Stomach (tissue), 9 donors: ENCODE results near the gene FAM187B. TPM values are rescaled to one million over a fixed set of nuclear protein-coding genes. Genes with fewer than 3 reads are reported as not detected.
A peak's percentile ranks its signal among the peaks of the same experiment; 100 is the strongest.

Source experiments
- DNase-seq, 2 donors: peaks; one replicate each; pipeline versions ENCODE4 v3.0.0 to v3.0.0-alpha.2; 2013 to 2019
- H3K27ac ChIP-seq, 5 donors: fragments of 200-600 bp in 4 of 5; sonication (generic) in 4 of 5; one replicate each; pipeline ENCODE4 v1.5.1; 2013 to 2019; ENCODE audit warnings: mild to moderate bottlenecking in 1 of 5, moderate library complexity in 1 of 5
- H3K27me3 ChIP-seq, 3 donors: fragments of 200-600 bp; sonication (generic); one replicate each; pipeline ENCODE4 v1.5.1; 2017 to 2019; ENCODE audit warnings: mixed run types in 1 of 3
- H3K36me3 ChIP-seq, 4 donors: fragments of 200-600 bp; sonication (generic); 1 replicate in 3 of 4; 2 replicates in 1 of 4; pipeline ENCODE4 v1.5.1; 2016 to 2019
- H3K4me1 ChIP-seq, 4 donors: fragments of 200-600 bp; sonication (generic); one replicate each; pipeline ENCODE4 v1.5.1; 2016 to 2019
- H3K4me3 ChIP-seq, 4 donors: fragments of 200-600 bp; sonication (generic) in 3 of 4; one replicate each; pipeline ENCODE4 v1.5.1; 2016 to 2019; ENCODE audit warnings: mild to moderate bottlenecking in 1 of 4
- H3K9me3 ChIP-seq, 4 donors: fragments of 200-600 bp; sonication (generic); one replicate each; pipeline ENCODE4 v1.5.1; 2016 to 2019
- EP300 ChIP-seq: sonication (generic); formaldehyde crosslinking; IDR thresholded peaks from one replicate; pipeline ENCODE4 v1.6.1; 2017; ENCODE audit warnings: antibody characterized with exemption
- POLR2A ChIP-seq, 4 donors: fragments of 450-650 bp; IDR thresholded peaks; one replicate each; pipeline ENCODE4 v1.6.1; 2016; ENCODE audit warnings: antibody characterized with exemption in 4 of 4, control low read depth in 2 of 4, mild to moderate bottlenecking in 1 of 4, moderate library complexity in 1 of 4
- POLR2AphosphoS5 ChIP-seq, 3 donors: sonication (generic); formaldehyde crosslinking; IDR thresholded peaks; one replicate each; pipeline ENCODE4 v1.6.1; 2016; ENCODE audit warnings: antibody characterized with exemption in 3 of 3
- WGBS, 5 donors: extraction: QIAGEN DNeasy Blood & Tissue Kit in 3 of 5; methylation state at CpG; one replicate each; pipeline versions ENCODE4 v1.1.5 to v1.1.7; 2013 to 2018; 5-methylcytosine and 5-hydroxymethylcytosine counted together
- intact Hi-C: fragments of 100-400 bp; cut with DNase I; formaldehyde crosslinking; loops from one replicate; pipeline ENCODE4 v1.15.1; 2023; ENCODE audit warnings: low total_unique reads
- polyA plus RNA-seq, 3 donors: library from polyadenylated mRNA; stranded (reverse); fragments of 200-250 nt; gene quantifications; one replicate each; pipeline ENCODE4 v1.2.3, GENCODE V29; 2013
- total RNA-seq, 5 donors: library from RNA; depleted of rRNA; stranded (reverse); fragments of >200 nt; gene quantifications; one replicate each; pipeline versions ENCODE4 v1.1.0 to v1.2.3, GENCODE V29; 2014 to 2016
- TF ChIP-seq, protein P1 (sequence below), 7 experiments: fragments of 450-650 bp in 4 of 7; fragments of 200-600 bp in 3 of 7; sonication (generic) in 3 of 7; IDR thresholded peaks; one replicate each; pipeline ENCODE4 v1.5.1; 2016 to 2019; ENCODE audit warnings: antibody characterized with exemption in 7 of 7, control low read depth in 2 of 7, mild to moderate bottlenecking in 1 of 7
- donor health status: healthy with polysubstance abuse.
- donor health status: Bipolar disorder and iron deficiency.
- donor health status: healthy.

FAM187B gene
- total and polyA plus RNA-seq, 8 donors: 0.25 TPM; not detected in 7

DNA sequence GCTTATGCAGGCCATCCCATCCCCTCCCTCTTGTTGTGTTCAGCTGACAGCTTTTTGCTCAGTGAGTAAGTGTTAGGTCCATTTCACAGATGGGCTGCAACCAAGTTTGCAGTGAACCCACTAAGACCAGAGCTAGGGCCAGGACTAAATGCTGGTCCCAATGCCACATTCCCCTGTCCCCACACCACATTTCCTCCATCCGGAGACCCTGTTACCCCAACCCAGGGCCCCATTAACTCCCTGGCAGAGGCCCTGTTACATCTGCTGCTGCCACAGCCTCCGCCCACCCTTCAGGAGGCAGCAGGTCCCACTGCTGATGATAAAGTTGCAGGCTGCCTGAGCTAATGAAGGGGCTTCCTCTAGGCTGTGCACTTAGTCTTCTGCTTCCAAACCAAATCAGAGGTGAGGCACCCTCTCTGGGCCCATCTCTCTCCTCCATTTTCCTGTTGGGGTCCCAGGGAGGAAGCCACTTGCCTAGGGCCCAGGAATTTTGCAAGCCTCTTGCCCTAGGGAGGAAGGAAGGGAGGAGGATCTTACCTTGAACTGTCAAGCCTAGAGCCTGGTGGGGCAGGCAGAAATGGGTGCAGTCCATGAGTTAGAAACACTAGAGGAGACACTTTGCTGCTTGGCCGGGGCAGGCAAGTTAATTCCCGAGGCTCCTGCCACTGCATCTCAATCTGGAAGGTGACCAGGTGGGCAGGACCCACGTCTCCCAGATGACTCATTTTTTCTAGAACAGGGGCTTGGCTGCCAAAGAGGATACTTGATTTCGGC is 36.8 kb upstream of the FAM187B start:
- Histone ChIP-seq H3K9me3 (no peaks in the 10 kb centered on the region), H3K27me3 (no peaks in the 10 kb centered on the region), H3K36me3 (peaks cover 2 to 57% (median 19%) of the 10 kb centered on the region in 4 donors), H3K4me1 (peaks cover 25 to 74% (median 57%) of the 10 kb centered on the region in 4 donors), H3K4me3 (no peak overlapping the region), H3K27ac (peak overlapping the region in 4 of 5 donors; percentile 37 to 96 (median 94))
- 35 to 41% (median 39%) methylated on average over 5 to 6 of the region's 6 CpGs for WGBS, 5 donors
- peak in 1 of 2 donors; percentile 14 for DNase-seq
- no peak for TF ChIP-seq POLR2A (IDR thresholded peaks at IDR 0.05)
- TF ChIP-seq, protein P1, sequence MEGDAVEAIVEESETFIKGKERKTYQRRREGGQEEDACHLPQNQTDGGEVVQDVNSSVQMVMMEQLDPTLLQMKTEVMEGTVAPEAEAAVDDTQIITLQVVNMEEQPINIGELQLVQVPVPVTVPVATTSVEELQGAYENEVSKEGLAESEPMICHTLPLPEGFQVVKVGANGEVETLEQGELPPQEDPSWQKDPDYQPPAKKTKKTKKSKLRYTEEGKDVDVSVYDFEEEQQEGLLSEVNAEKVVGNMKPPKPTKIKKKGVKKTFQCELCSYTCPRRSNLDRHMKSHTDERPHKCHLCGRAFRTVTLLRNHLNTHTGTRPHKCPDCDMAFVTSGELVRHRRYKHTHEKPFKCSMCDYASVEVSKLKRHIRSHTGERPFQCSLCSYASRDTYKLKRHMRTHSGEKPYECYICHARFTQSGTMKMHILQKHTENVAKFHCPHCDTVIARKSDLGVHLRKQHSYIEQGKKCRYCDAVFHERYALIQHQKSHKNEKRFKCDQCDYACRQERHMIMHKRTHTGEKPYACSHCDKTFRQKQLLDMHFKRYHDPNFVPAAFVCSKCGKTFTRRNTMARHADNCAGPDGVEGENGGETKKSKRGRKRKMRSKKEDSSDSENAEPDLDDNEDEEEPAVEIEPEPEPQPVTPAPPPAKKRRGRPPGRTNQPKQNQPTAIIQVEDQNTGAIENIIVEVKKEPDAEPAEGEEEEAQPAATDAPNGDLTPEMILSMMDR (IDR thresholded peaks at IDR 0.05): no peak
- TF ChIP-seq POLR2AphosphoS5 (IDR thresholded peaks at IDR 0.05): no peak
- TF ChIP-seq EP300: no peak
- intact Hi-C loops: loop anchor here (10.0 kb wide), 1 partner anchor 121 kb away; the partner anchor contains the start of gene FXYD7

DNA sequence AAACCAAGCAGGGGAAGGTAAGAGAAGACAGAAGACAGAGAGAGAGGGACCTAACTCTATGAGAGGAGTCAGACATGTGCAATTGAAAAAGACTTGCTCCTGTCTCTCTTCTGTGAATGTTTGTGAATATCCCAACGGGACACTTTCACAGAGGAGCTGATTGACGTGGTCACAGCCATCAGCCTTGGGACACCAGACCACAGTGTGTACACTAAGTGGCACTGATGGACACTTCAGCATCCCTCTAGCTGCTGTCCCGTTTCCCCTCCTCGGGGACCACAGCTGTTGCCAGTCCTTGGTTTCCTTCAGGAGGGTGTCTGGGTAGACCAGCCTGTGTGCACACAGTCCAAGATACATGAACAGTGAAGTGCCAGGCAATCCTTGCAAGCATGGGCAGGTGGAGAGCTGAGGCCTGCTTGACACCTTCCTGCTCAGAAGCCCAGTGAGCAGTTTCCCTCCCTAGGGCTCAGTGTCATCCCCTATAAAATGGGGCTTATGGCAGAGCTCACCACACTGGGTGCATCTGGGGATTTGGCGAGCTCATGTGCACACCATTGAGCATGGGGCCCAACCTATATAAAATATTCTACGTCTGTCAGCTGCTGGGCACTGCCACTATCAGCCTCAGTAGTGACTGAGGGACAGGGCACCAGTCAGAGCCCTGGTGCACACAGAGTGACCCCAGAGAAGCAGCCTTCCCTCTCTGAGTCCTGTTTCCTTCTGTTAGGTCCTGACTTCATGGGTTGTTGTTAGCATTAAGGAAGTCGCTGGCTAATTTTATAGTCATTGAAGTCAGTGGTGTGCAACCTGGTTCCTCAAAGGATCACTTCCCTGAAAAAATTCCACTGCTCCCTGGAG is 36.0 kb upstream of the FAM187B start:
- Histone ChIP-seq H3K27me3 (no peaks in the 10 kb centered on the region), H3K4me1 (peaks cover 18 to 66% (median 49%) of the 10 kb centered on the region in 4 donors), H3K4me3 (no peak overlapping the region), H3K36me3 (peaks cover 0 to 58% (median 19%) of the 10 kb centered on the region in 4 donors), H3K27ac (peak overlapping the region in 4 of 5 donors; percentile 34 to 96 (median 66)), H3K9me3 (no peaks in the 10 kb centered on the region)
- WGBS, 5 donors: 59 to 72% (median 66%) methylated on average over 6 to 7 of the region's 7 CpGs
- TF ChIP-seq POLR2AphosphoS5 (IDR thresholded peaks at IDR 0.05) (no peak), EP300 (no peak), POLR2A (IDR thresholded peaks at IDR 0.05) (no peak)
- TF ChIP-seq, protein P1 (IDR thresholded peaks at IDR 0.05): no peak
- intact Hi-C loops: loop anchor here (10.0 kb wide), 1 partner anchor 120 kb away; the partner anchor contains the start of gene FXYD7
- DNase-seq: peak in 1 of 2 donors; percentile 20

DNA sequence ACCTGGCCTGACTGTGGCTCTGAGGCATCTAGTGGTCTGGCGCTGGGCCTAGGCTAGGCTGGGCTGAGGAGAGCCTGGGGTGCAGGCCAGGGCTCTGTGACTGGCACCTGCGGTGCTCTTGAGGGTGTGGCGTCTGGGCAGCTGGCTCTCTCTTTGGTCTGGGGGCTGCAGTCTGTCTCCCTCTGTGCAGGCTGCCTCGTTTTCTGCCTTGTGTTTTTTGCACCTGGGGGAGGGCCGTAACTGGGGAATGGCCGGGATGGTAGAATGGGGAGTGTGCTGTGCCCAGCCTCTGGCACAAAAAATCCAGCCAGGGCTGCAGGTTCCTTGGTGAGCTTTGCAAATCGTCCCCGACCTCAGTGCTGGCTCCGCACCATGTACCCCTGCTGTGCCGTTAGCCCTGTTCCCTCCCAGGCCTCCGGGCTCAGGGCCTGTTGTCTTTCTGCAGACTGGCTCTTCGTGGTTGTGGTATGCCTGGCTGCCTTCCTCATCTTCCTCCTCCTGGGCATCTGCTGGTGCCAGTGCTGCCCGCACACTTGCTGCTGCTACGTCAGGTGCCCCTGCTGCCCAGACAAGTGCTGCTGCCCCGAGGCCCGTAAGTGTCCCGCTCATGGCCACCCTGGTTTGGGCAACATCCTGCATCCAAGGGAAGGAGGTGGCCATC is 33.7 kb upstream of the FAM187B start:
- H3K36me3 ChIP-seq: peaks cover 0 to 63% (median 24%) of the 10 kb centered on the region in 4 donors
- peak overlapping the region in 3 of 5 donors; percentile 7 to 27 (median 16) for H3K27ac ChIP-seq
- no peak overlapping the region for H3K4me3 ChIP-seq
- peak in 1 of 2 donors; percentile 63 for DNase-seq
- H3K4me1 ChIP-seq: peaks cover 18 to 69% (median 52%) of the 10 kb centered on the region in 4 donors
- TF ChIP-seq, protein P1 (IDR thresholded peaks at IDR 0.05): no peak
- TF ChIP-seq EP300 (no peak), POLR2A (IDR thresholded peaks at IDR 0.05) (no peak), POLR2AphosphoS5 (IDR thresholded peaks at IDR 0.05) (no peak)
- H3K27me3 ChIP-seq: no peaks in the 10 kb centered on the region
- intact Hi-C loops: loop anchor here (10.0 kb wide), 1 partner anchor 117 kb away; the partner anchor contains the start of gene FXYD7
- 45 to 70% (median 57%) methylated on average over 13 to 17 of the region's 17 CpGs for WGBS, 5 donors
- no peaks in the 10 kb centered on the region for H3K9me3 ChIP-seq
